Effector memory CD8-positive, alpha-beta T cell (primary cell): Measurements from ENCODE around the gene YPEL2.

Experiments
- ATAC-seq: fragments of 150-1000 bp; cut with Tn5 transposase; replicated peaks from 2 replicates; pipeline ENCODE4 v1.10.0; 2021; ENCODE audit warnings: mild to moderate bottlenecking, moderate library complexity
- DNase-seq, 3 experiments: peaks; one replicate each; pipeline ENCODE4 v3.0.0; 2021
- H3K27ac Mint-ChIP-seq, 2 donors: one replicate each; pipeline ENCODE4 v1.8.0; 2022; ENCODE audit warnings: mild to moderate bottlenecking in 2 of 2, mixed read lengths in 2 of 2, moderate library complexity in 2 of 2
- H3K27me3 Mint-ChIP-seq, 2 donors: one replicate each; pipeline ENCODE4 v1.8.0; 2022; ENCODE audit warnings: mixed read lengths in 2 of 2
- H3K36me3 Mint-ChIP-seq: one replicate; pipeline ENCODE4 v1.8.0; 2022; ENCODE audit warnings: mild to moderate bottlenecking, moderate library complexity, mixed read lengths; ENCODE audit not compliant: insufficient read depth
- H3K4me1 Mint-ChIP-seq, 2 donors: one replicate each; pipeline ENCODE4 v1.8.0; 2022; ENCODE audit warnings: low read depth in 2 of 2, mixed read lengths in 2 of 2
- H3K4me3 Mint-ChIP-seq, 2 donors: one replicate each; pipeline ENCODE4 v1.8.0; 2022; ENCODE audit warnings: mild to moderate bottlenecking in 2 of 2, mixed read lengths in 2 of 2, moderate library complexity in 2 of 2
- H3K9me3 Mint-ChIP-seq, 2 donors: one replicate each; pipeline ENCODE4 v1.8.0; 2022; ENCODE audit warnings: mixed read lengths in 2 of 2

YPEL2 gene

DNA sequence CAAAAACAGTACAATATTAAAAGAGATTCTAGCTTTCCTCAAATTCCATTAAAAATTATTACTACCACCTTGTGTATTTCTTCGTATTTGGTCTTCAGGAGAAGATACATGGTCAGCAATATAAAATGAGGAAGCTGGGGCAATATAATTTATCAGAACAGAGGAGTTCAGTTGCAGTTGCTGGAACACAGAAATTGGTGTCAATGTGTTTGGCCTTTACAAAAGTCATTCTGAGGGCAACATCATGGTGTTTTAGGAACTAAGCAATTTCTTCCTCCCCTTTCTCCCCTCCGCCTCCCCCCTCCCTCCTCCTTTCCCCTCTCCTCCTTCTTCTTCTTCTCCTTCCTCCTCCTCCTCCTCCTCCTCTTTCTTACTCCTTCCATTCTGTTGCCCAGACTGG is 102.1 kb downstream of the YPEL2 start:
- Mint-ChIP-seq H3K27me3 (peaks cover 9 to 26% of the 10 kb centered on the region in 2 donors), H3K9me3 (no peaks in the 10 kb centered on the region), H3K4me3 (no peak overlapping the region), H3K27ac (no peak overlapping the region), H3K36me3 (no peaks in the 10 kb centered on the region), H3K4me1 (peaks cover 0 to 1% of the 10 kb centered on the region in 2 donors)
- DNase-seq (no peak), ATAC-seq (no peak)

DNA sequence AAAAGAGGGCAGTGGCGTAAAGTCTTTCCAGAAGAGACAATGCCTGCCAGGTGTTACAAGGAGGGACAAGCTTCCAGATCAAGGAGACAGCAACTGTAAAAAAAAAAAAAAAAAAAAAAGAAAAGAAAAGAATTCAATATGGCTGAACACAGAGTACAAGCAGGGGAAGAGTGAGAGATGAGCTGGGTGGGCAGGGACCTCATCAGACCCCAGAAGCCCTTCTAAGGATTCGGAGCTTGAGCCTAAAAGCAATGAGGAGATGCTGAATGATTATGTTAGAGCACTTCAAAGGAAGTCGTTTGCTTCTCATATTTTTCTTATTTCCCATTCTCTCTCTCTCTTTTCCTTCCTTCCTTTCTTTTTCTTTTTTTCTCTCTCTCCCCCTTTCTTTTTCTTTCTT is 103.0 kb downstream of the YPEL2 start:
- H3K4me1 Mint-ChIP-seq: peaks cover 0 to 1% of the 10 kb centered on the region in 2 donors
- H3K27ac Mint-ChIP-seq: no peak overlapping the region
- H3K4me3 Mint-ChIP-seq: no peak overlapping the region
- H3K27me3 Mint-ChIP-seq: peaks cover 9 to 26% of the 10 kb centered on the region in 2 donors
- H3K9me3 Mint-ChIP-seq: no peaks in the 10 kb centered on the region
- DNase-seq (no peak), ATAC-seq (no peak)
- H3K36me3 Mint-ChIP-seq: no peaks in the 10 kb centered on the region

DNA sequence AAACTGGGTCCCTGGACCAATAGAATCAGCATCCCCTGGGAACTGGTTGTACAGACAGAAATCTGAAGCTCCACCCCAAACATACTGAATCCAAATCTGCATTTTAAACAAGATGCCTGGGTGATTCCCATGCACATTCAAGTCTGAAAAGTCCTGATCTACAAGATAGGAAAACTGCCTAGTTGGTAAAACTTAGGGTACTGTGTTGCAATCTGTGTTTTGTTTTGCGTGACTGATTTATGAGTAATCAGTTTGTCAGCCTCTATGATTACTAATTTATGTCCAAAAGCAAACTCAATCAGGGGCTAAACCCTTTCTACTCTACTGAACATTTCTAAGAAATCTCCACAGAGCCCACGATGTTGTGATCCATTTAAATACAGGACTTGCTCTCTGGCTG is 103.8 kb downstream of the YPEL2 start:
- ATAC-seq: no peak
- Mint-ChIP-seq H3K27ac (no peak overlapping the region), H3K9me3 (no peaks in the 10 kb centered on the region), H3K36me3 (no peaks in the 10 kb centered on the region), H3K27me3 (peaks cover 9 to 26% of the 10 kb centered on the region in 2 donors), H3K4me3 (no peak overlapping the region), H3K4me1 (peaks cover 0 to 1% of the 10 kb centered on the region in 2 donors)
- no peak for DNase-seq

DNA sequence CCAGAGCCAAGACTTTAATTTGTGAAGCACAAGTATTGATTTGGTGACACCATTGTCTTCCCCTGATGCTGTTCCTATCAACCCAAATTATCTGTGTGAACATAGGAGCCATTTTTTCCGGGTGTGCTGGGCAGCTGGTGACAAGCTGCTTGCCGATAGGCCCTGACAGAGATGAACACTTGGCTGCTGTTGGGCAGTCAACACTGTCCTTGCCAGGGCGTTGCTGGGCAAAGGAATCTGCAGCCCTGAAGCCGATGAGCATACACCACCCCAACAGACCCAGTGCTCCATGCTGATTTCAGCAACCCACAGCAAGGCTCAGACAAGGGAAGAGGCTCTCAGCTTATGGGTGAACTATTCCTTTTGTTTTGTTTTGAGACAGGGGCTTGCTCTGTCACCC is 105.4 kb downstream of the YPEL2 start:
- Mint-ChIP-seq H3K36me3 (no peaks in the 10 kb centered on the region), H3K27me3 (peaks cover 7 to 22% of the 10 kb centered on the region in 2 donors), H3K4me3 (no peak overlapping the region), H3K9me3 (no peaks in the 10 kb centered on the region), H3K4me1 (peaks cover 6 to 7% of the 10 kb centered on the region in 2 donors), H3K27ac (no peak overlapping the region)
- DNase-seq (no peak), ATAC-seq (no peak)

DNA sequence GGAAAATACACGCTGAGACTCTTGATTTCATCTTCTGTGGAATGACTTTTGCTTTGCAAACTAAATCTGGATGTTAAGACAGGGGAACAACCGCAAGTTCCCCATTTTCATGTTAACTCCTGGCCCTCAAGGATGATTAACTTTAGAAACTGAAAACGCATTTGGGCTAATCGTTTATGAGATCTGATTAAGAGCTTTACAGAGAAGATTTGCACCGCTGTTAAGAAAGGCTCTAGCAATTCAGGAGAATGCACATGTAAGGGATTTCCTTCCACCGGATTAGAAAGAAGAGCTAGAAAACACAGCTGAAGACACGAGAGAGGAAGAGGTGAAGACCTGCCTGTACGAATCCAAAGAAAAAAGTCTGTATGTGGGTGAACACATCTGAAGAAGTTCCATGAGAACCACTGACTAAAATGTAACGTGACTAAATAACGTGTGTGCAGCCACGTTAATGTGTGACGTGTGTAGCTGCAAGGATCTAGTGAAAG is 106.4 kb downstream of the YPEL2 start:
- Mint-ChIP-seq H3K27ac (no peak overlapping the region), H3K9me3 (no peaks in the 10 kb centered on the region), H3K36me3 (peaks cover under 1% of the 10 kb centered on the region), H3K4me3 (no peak overlapping the region), H3K27me3 (peaks cover 6 to 13% of the 10 kb centered on the region in 2 donors), H3K4me1 (peaks cover 5 to 6% of the 10 kb centered on the region in 2 donors)
- ATAC-seq (no peak), DNase-seq (no peak)

DNA sequence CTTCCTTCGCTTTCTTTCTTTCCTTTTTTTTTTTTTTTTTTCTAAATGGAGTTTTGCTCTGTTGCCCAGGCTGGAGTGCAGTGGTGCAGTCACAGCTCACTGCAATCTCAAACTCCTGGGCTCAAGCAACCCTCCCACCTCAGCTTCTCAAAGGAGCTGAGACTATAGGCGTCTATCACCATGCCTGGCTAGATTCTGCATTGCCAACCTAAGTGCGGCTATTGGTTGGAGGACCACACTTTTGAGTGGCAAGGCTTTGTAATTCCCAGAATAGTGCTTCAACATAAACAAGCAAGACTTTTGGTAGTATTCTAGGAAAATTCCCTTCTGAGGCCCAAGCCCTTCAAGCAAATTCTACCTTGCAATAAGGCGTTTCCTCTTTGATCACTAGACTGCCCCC is 107.8 kb downstream of the YPEL2 start:
- peaks cover 3% of the 10 kb centered on the region for H3K36me3 Mint-ChIP-seq
- H3K4me3 Mint-ChIP-seq: no peak overlapping the region
- ATAC-seq: no peak
- H3K27me3 Mint-ChIP-seq: peaks cover 6 to 13% of the 10 kb centered on the region in 2 donors
- H3K9me3 Mint-ChIP-seq: no peaks in the 10 kb centered on the region
- no peak for DNase-seq
- peaks cover 5 to 6% of the 10 kb centered on the region in 2 donors for H3K4me1 Mint-ChIP-seq
- peak overlapping the region in 1 of 2 donors; percentile 65 for H3K27ac Mint-ChIP-seq

DNA sequence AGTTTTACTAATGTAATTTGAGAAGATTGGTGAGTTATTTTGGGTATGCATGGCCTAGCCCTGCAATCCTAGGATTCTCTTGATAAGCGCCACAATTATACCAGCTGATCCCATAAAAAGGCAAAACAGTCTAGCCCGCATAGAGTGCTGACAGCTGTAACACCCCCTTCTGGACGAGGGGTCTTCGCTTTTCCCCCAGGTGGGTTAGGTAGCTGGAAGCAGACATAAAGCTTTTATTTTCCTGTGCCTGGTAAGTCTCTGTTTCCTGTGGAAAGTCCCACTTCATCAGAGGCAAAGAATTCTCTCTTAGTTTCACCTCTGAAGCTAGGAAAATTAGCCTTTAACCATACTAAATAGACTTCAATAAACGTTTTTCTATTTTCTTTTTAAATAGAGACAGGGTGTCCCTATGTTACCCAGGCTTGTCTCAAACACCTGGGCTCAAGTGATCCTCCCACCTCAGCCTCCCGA is 108.3 kb downstream of the YPEL2 start:
- H3K27ac Mint-ChIP-seq: no peak overlapping the region
- no peak overlapping the region for H3K4me3 Mint-ChIP-seq
- peaks cover 6 to 13% of the 10 kb centered on the region in 2 donors for H3K27me3 Mint-ChIP-seq
- peaks cover 5 to 6% of the 10 kb centered on the region in 2 donors for H3K4me1 Mint-ChIP-seq
- H3K36me3 Mint-ChIP-seq: peaks cover 3% of the 10 kb centered on the region
- ATAC-seq: no peak
- no peaks in the 10 kb centered on the region for H3K9me3 Mint-ChIP-seq
- DNase-seq: no peak

DNA sequence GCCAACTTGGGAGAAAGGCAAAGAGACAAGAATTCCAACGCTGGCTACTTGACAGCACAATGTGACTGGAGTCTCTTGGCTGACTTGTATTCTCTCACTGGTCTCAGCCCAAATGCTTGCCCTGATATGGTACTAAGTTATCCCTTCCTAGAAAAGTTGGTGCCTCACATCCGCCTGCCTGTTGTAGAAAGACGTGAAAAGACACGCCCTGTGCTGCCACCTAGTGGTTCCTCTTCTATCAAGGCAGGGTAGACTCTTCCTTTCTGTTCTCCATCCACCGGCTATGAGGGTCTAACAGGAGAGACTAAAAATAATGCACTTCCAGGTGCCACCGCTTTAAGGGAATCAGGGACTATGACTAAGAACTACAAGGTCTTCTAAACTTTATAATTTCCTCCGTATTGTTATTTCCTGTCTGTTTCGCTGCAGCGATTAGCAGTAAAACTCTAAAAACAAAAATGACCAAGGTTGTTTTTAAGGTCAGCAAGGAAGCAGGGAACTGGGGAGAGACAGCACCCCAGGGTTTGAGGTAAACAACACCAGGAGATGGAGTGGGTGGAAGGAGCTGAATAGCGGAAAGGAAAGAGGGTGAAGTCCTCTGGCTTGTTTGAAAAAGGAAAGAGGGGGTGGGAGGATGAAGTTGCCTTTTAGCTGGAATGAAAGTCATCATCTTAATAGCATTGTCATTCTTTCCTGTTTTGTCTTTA is 109.5 kb downstream of the YPEL2 start:
- ATAC-seq: peak; percentile 99
- Mint-ChIP-seq H3K27me3 (peaks cover 6 to 13% of the 10 kb centered on the region in 2 donors), H3K9me3 (no peaks in the 10 kb centered on the region), H3K36me3 (peaks cover 3% of the 10 kb centered on the region), H3K27ac (no peak overlapping the region), H3K4me3 (peak overlapping the region; percentile 3 to 17), H3K4me1 (peaks cover 5 to 6% of the 10 kb centered on the region in 2 donors)
- peak; percentile 81 to 87 (median 84) for DNase-seq

DNA sequence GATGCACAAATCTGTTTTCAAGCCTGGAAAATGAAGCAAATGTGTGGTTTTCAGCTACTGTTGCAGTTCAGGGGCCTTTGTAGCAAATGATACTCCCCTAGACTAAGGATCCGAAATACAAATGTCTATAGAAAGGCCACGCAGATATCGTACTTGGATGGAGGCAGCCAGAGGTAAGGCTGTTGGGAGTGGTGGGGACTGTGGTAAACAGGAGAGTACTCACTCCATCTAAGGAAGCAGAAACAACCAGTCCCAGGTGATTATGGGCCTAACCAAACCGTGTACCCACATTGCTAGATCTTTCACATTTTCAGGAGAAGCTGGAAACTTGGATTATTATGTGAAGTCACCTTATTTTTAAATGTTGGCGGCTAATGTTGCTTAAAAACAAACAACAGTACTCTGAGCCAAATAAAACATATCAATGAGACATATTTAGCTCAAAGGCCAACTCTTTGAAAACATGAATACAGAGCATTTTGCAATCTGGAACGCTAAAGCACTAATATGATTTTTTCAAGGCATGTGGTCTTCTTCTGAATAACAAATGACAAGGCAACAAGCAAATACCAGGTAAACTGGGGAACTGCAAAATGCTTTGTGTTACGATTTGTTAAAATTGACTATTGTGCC is 110.1 kb downstream of the YPEL2 start:
- H3K27ac Mint-ChIP-seq: no peak overlapping the region

DNA sequence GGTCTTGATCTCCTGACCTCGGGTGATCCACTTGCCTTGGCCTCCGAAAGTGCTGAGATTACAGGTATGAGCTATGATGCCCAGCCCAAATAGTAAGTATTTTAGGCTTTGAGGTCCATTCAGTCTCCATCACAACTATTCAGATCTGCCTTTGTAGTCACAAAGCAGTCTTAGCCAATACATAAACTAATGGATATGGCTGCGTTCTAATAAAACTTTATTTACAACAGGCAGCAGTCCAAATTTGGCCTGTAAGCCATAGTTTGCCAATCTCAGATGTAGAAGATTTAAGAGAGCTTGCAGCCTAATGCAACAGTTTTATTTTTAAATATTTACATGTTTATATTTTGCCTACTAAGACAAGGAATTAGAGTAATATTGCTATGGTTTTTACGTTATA is 111.7 kb downstream of the YPEL2 start:
- Mint-ChIP-seq H3K27ac (no peak overlapping the region), H3K36me3 (peaks cover 3% of the 10 kb centered on the region), H3K27me3 (peaks cover under 1 to 2% of the 10 kb centered on the region in 2 donors), H3K4me3 (no peak overlapping the region), H3K9me3 (no peaks in the 10 kb centered on the region), H3K4me1 (peaks cover 5 to 6% of the 10 kb centered on the region in 2 donors)
- no peak for DNase-seq
- no peak for ATAC-seq

More for the DNA sequence above, 110.1 kb downstream of the YPEL2 start:
- Mint-ChIP-seq H3K4me3 (no peak overlapping the region), H3K9me3 (no peaks in the 10 kb centered on the region), H3K36me3 (peaks cover 3% of the 10 kb centered on the region), H3K27me3 (peaks cover 6 to 13% of the 10 kb centered on the region in 2 donors), H3K4me1 (peaks cover 5 to 6% of the 10 kb centered on the region in 2 donors)
- ATAC-seq (no peak), DNase-seq (no peak)
